Ascending aorta (tissue), 2 donors: ENCODE results near the gene FYN. TPM values are rescaled to one million over a fixed set of nuclear protein-coding genes. Genes with fewer than 3 reads are reported as not detected.
A peak's percentile ranks its signal among the peaks of the same experiment; 100 is the strongest.
"Not testable (repeated sequence)": the region's sequence is repeated elsewhere in the genome, so short reads cannot be mapped to it uniquely, and the experiment has no call there.

Experiments
- DNase-seq, 2 donors: peaks; one replicate each; pipeline ENCODE4 v3.0.0-alpha.2; 2019; ENCODE audit warnings: low spot score in 2 of 2
- H3K27ac ChIP-seq, 2 donors: fragments of 200-600 bp; sonication (generic); one replicate each; pipeline ENCODE4 v1.5.1; 2016 to 2017; ENCODE audit warnings: mild to moderate bottlenecking in 1 of 2
- H3K27me3 ChIP-seq: fragments of 200-600 bp; sonication (generic); one replicate; pipeline ENCODE4 v1.5.1; 2017
- H3K36me3 ChIP-seq, 2 donors: fragments of 200-600 bp; sonication (generic); one replicate each; pipeline ENCODE4 v1.5.1; 2016
- H3K4me1 ChIP-seq, 2 donors: fragments of 200-600 bp; sonication (generic); one replicate each; pipeline ENCODE4 v1.5.1; 2016 to 2017; ENCODE audit warnings: mild to moderate bottlenecking in 1 of 2
- H3K4me3 ChIP-seq, 2 donors: fragments of 200-600 bp; sonication (generic); one replicate each; pipeline ENCODE4 v1.5.1; 2016 to 2017; ENCODE audit warnings: mild to moderate bottlenecking in 1 of 2
- H3K9me3 ChIP-seq, 2 donors: fragments of 200-600 bp; sonication (generic); one replicate each; pipeline ENCODE4 v1.5.1; 2016
- intact Hi-C: fragments of 100-400 bp; cut with DNase I; formaldehyde crosslinking; loops from one replicate; pipeline ENCODE4 v1.15.1; 2023
- total RNA-seq: library from RNA; depleted of rRNA; stranded (reverse); fragments of >200 nt; gene quantifications from one replicate; pipeline ENCODE4 v1.1.0, GENCODE V29; 2016
- TF ChIP-seq, protein P1 (sequence below), 3 experiments: fragments of 200-600 bp in 2 of 3; fragments of 450-650 bp in 1 of 3; sonication (generic) in 2 of 3; IDR thresholded peaks; one replicate each; pipeline ENCODE4 v1.5.1; 2016 to 2019; ENCODE audit warnings: antibody characterized with exemption in 3 of 3, mild to moderate bottlenecking in 1 of 3, moderate library complexity in 1 of 3

The FYN gene
- total RNA-seq, 1 donor from 2014 or later, result 141 TPM

DNA sequence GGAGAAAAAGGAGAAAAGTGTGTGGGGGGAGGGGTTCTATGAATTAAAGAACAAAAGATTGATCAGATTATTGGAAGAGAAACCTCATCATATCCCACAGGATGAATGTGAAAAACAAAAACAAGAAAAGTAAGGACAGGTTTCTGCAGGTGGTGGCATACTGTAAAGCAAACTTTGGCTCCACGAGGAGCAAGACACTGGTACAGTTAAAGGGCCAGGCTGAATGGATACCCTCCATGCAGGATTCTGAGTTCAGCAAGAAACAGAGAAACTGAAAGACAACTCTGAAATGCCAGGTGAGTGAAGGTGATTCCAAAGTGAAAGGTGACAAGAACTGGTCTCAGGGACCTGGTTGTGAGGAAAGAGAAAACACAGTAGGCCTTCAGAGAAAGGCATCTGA is 37.4 kb downstream of the FYN start:
- Histone ChIP-seq H3K4me3 (no peak overlapping the region), H3K9me3 (no peaks in the 10 kb centered on the region), H3K27ac (no peak overlapping the region), H3K27me3 (no peaks in the 10 kb centered on the region), H3K4me1 (peaks cover 0 to 9% of the 10 kb centered on the region in 2 donors), H3K36me3 (no peaks in the 10 kb centered on the region)
- no peak for DNase-seq
- intact Hi-C loops, result no loop called here
- TF ChIP-seq, protein P1, sequence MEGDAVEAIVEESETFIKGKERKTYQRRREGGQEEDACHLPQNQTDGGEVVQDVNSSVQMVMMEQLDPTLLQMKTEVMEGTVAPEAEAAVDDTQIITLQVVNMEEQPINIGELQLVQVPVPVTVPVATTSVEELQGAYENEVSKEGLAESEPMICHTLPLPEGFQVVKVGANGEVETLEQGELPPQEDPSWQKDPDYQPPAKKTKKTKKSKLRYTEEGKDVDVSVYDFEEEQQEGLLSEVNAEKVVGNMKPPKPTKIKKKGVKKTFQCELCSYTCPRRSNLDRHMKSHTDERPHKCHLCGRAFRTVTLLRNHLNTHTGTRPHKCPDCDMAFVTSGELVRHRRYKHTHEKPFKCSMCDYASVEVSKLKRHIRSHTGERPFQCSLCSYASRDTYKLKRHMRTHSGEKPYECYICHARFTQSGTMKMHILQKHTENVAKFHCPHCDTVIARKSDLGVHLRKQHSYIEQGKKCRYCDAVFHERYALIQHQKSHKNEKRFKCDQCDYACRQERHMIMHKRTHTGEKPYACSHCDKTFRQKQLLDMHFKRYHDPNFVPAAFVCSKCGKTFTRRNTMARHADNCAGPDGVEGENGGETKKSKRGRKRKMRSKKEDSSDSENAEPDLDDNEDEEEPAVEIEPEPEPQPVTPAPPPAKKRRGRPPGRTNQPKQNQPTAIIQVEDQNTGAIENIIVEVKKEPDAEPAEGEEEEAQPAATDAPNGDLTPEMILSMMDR (IDR thresholded peaks at IDR 0.05), result no peak

- H3K4me3 ChIP-seq, intact Hi-C loops: not testable (repeated sequence)
Observed at GRCh38 chr6:111835398-111835797, 37.9 kb downstream of the FYN start.

DNA sequence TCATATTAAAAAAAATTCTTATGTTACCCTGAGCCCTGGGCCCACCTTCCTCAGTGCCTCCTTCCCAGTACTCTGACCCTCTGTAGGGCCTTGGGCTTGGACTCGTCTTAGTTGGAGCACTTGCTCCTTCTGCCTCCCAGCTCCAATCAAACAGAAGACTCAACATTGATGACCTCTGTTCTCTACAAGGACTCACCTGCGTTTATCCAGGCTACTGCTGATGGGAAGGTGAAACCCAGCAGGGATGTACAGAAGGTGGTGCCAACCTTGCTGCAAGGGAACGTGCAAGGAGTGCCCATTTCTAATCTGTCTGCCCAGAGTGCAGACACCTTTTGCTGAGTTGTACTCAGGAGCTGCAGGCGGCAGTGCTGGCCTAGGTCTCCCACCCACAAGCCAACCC is 38.9 kb downstream of the FYN start:
- DNase-seq, result no peak
- no peaks in the 10 kb centered on the region for H3K36me3 ChIP-seq
- no peak overlapping the region for H3K4me3 ChIP-seq
- no peak overlapping the region for H3K27ac ChIP-seq
- peaks cover 0 to 9% of the 10 kb centered on the region in 2 donors for H3K4me1 ChIP-seq
- H3K27me3 ChIP-seq, result no peaks in the 10 kb centered on the region
- intact Hi-C loops, result no loop called here
- TF ChIP-seq, protein P1 (IDR thresholded peaks at IDR 0.05), result no peak
- H3K9me3 ChIP-seq, result no peaks in the 10 kb centered on the region

More at GRCh38 chr6:111835398-111835797, 37.9 kb downstream of the FYN start:
- H3K27me3 ChIP-seq, H3K4me1 ChIP-seq, H3K27ac ChIP-seq, H3K9me3 ChIP-seq, H3K36me3 ChIP-seq, DNase-seq: not testable (repeated sequence)

- TF ChIP-seq, protein P1 (IDR thresholded peaks at IDR 0.05), result no peak
- intact Hi-C loops, result no loop called here
- Histone ChIP-seq H3K4me3 (peak overlapping the region in 1 of 2 donors; percentile 25), H3K9me3 (no peaks in the 10 kb centered on the region), H3K4me1 (peaks cover 0 to 9% of the 10 kb centered on the region in 2 donors), H3K36me3 (no peaks in the 10 kb centered on the region), H3K27me3 (no peaks in the 10 kb centered on the region), H3K27ac (peak overlapping the region; percentile 2 to 9)
- no peak for DNase-seq
Observed at GRCh38 chr6:111832833-111833418, 40.3 kb downstream of the FYN start.

- Histone ChIP-seq H3K27me3 (no peaks in the 10 kb centered on the region), H3K27ac (no peak overlapping the region), H3K4me3 (no peak overlapping the region), H3K4me1 (peaks cover 0 to 9% of the 10 kb centered on the region in 2 donors), H3K36me3 (no peaks in the 10 kb centered on the region), H3K9me3 (no peaks in the 10 kb centered on the region)
- TF ChIP-seq, protein P1 (IDR thresholded peaks at IDR 0.05), result no peak
- DNase-seq, result no peak
- intact Hi-C loops, result no loop called here
Observed at GRCh38 chr6:111831408-111831807, 41.8 kb downstream of the FYN start.

DNA sequence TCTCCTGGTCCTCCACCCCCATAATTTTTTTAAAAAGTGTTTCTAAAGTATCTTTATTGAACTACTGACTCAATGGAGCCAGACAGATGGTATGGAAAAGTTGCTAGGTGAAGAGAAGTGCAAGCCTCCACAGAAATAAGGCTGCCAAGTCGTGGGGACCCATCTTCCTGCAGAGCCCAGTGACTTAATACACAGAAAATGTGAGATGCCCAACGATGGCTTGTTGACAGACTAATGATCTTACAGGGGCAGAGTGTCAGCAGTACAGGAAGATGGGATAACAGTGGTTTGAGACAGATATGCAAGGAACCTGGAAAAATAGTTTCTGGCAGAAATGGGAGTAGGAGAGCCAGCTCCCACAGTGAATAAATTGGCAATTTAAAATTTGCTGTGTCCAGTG is 43.3 kb downstream of the FYN start:
- Histone ChIP-seq H3K27me3 (no peaks in the 10 kb centered on the region), H3K36me3 (no peaks in the 10 kb centered on the region), H3K27ac (no peak overlapping the region), H3K9me3 (no peaks in the 10 kb centered on the region), H3K4me3 (no peak overlapping the region), H3K4me1 (peaks cover 0 to 5% of the 10 kb centered on the region in 2 donors)
- TF ChIP-seq, protein P1 (IDR thresholded peaks at IDR 0.05), result no peak
- intact Hi-C loops, result no loop called here
- DNase-seq, result no peak
